Glomerular visceral epithelial cell (primary cell): ENCODE measurements around the gene FAM184A.
"Not testable (repeated sequence)": the region's sequence is repeated elsewhere in the genome, so short reads cannot be mapped to it uniquely, and the experiment has no call there.

Experiments used
- DNase-seq: peaks from one replicate; pipeline ENCODE4 v3.0.0-alpha.2; 2016; ENCODE audit errors: extremely low spot score

FAM184A gene

GRCh38 chr6:119009266-119009665 lies 69.2 kb downstream of the FAM184A start:
- DNase-seq: not testable (repeated sequence)

GRCh38 chr6:119006974-119007373 lies 71.5 kb downstream of the FAM184A start:
- no peak for DNase-seq

- no peak for DNase-seq
Measured at GRCh38 chr6:119002069-119002468, 76.4 kb downstream of the FAM184A start.

GRCh38 chr6:118999494-119000040 lies 78.9 kb downstream of the FAM184A start:
- DNase-seq: no peak

GRCh38 chr6:118997426-118997825 lies 81.0 kb downstream of the FAM184A start:
- not testable (repeated sequence) for DNase-seq

GRCh38 chr6:118996289-118996820 lies 82.1 kb downstream of the FAM184A start:
- DNase-seq: no peak

GRCh38 chr6:118993803-118994251 lies 84.6 kb downstream of the FAM184A start:
- no peak for DNase-seq

- no peak for DNase-seq
Measured at GRCh38 chr6:118993358-118993757, 85.1 kb downstream of the FAM184A start.

- DNase-seq: no peak
Measured at GRCh38 chr6:118992186-118992795, 86.2 kb downstream of the FAM184A start.

- DNase-seq: no peak
Measured at GRCh38 chr6:118986312-118986711, 92.2 kb downstream of the FAM184A start.

- no peak for DNase-seq
Measured at GRCh38 chr6:118985123-118985830, 93.2 kb downstream of the FAM184A start.

GRCh38 chr6:118984342-118984741 lies 94.1 kb downstream of the FAM184A start:
- DNase-seq: no peak

- DNase-seq: no peak
Measured at GRCh38 chr6:118982575-118982911, 95.9 kb downstream of the FAM184A start.

- no peak for DNase-seq
Measured at GRCh38 chr6:118981884-118982574, 96.4 kb downstream of the FAM184A start.

GRCh38 chr6:118980063-118980462 lies 98.4 kb downstream of the FAM184A start:
- DNase-seq: no peak

GRCh38 chr6:118974790-118975189 lies 103.7 kb downstream of the FAM184A start:
- DNase-seq: no peak

- no peak for DNase-seq
Measured at GRCh38 chr6:118971682-118972081, 106.8 kb downstream of the FAM184A start.

GRCh38 chr6:118970866-118971265 lies 107.6 kb downstream of the FAM184A start:
- no peak for DNase-seq

- DNase-seq: peak; percentile 9
Measured at GRCh38 chr6:118968416-118968815, 110.0 kb downstream of the FAM184A start.

GRCh38 chr6:118967239-118967638 lies 111.2 kb downstream of the FAM184A start:
- no peak for DNase-seq

GRCh38 chr6:118965843-118966370 lies 112.6 kb downstream of the FAM184A start:
- DNase-seq: no peak

- no peak for DNase-seq
Measured at GRCh38 chr6:118965371-118965770, 113.1 kb downstream of the FAM184A start.
